Measurements from ENCODE around the gene SPEG.

SPEG gene

DNA sequence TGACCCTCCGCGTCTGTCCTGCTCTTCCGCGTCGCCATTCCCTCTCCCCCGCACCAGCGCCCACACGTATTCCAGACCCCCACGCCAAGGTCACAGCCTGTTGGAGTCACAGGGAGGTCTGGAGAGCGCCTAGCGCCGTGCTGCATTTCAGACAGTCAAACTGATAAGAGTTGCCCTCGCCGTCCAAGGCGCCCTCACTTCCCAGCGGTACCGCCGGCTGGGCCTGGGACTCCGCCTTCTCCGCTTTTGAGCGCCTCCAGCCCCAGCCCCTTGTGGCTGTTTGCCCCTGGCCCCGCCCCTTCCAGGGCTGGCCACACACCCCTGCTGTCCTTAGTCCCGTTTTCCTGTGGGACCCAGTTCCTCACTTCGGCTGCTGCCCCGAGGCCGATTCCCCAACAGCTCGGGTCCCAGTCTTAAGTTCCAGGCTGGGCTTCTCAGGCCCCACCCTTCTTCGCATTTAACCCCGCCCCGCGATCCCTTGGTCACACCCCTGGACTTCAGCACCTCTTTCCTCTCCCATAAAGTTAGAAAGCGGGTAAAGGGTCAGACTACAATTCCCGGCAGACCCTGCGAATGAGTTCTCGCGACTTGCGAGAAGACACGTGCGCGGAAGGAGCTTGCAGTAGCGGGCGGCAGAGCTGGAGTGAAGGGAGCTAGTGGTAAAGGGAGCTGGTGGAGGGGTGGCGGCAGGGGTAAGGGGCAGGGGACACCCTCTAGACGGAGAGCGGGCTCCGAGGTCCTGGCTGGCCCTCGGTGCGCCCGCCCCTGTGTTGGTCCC lies 63.8 kb downstream of the SPEG start, which contains the start of gene GMPPA:
TSS of gene GMPPA (plus strand) at position 612 of the 778 bp plus-strand sequence. CDS start 1,085 bp downstream, outside the sequence.
- peak; percentile 95 for DNase-seq

- DNase-seq, result no peak
Measured at GRCh38 chr2:219499058-219499307, 64.3 kb downstream of the SPEG start.

DNA sequence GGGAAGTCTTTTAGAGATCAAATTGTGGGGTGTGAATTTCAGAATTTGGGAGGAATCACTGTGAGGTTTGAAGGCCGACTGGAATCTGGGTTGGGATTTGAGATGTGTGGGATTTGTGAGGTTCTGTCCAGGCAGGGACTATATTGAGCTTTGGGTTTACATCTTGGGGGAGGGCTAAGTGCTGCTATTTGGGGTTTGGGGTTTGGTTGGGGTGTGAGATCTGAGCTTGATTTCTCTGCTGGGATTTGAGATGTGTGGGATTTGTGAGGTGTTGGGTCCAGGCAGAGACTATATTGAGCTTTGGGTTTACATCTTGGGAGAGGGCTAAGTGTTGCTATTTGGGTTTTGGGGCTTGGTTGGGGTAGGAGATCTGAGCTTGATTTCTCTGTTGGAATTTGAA lies 64.9 kb downstream of the SPEG start:
- no peak for DNase-seq

DNA sequence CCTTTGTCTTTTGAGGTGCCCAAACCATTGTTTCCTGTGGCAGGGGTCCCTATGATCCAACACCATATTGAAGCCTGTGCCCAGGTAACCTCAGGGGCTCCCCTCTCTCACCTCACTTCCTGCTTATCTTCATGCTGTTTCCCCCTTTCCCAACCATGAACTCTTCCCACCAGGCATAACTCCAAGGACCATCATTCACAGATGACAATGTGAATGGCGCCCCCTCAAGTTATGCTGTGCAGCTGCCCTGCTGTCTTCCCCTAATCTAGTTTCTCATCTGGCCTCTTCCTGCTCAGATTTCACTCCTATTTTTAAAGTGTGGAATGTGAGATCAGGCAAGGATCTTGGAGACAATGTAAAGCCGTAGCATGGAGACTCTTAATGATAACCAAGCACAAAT lies 65.5 kb downstream of the SPEG start:
- no peak for DNase-seq

GRCh38 chr2:219501849-219502248 lies 67.2 kb downstream of the SPEG start:
- DNase-seq, result no peak

DNA sequence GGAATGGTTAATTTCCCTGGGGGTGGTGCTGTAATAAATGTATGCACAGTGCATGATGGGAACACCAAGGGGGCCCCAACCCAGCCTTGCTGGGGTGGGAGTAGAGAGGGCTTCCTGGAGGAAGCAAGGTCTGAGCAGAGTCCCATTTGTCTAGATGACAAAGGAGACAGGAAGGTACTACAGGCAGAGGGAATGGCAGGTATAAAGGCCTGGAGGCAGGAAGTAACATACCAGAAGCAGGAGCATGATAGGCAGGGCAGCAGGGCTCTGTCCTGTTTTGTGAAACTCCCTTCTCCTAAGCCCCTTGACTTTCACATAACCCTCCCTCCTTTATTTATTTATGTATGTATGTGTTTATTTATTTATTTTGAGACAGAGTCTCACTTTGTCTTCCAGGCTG lies 68.0 kb downstream of the SPEG start:
- DNase-seq, result no peak

DNA sequence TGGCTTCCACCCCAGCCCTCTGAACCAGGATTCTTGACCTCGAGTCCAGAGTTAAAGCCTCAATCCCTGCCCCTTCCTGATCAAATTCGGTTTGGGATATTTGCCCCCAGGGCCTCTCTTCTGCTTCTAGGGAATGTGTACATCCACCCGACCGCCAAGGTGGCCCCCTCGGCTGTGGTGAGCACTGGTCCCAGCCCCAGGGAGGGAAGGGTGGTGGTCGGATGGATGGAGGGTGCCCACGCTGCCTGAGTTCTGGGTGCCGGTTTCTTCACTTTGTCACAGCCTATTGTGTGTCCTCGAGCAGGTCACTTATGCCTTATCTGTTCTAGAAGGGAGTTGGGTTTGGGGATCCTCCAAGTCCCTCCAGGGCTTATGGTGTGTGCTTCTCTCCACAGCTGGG lies 70.9 kb downstream of the SPEG start:
- DNase-seq, result no peak

- no peak for DNase-seq
Measured at GRCh38 chr2:219506153-219506801, 71.6 kb downstream of the SPEG start.

GRCh38 chr2:219506802-219507526 lies 72.3 kb downstream of the SPEG start:
- DNase-seq, result no peak

GRCh38 chr2:219507581-219508443 lies 73.2 kb downstream of the SPEG start:
- DNase-seq, result no peak

DNA sequence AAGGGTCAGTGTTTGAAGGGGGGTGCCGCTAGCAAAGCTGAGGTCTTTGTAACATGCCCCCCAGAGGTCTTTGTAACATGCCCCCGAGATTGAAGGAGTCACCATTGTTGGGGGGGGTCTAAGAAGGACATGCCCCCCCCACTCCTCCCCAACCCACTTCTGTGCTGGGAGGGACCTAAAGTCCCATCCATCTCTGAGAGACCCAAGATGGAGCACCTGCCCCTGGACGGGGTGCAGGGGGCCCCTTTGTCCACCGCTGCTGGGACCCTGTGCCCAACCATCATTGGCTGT lies 73.7 kb downstream of the SPEG start:
- no peak for DNase-seq

GRCh38 chr2:219508971-219509779 lies 74.5 kb downstream of the SPEG start:
- DNase-seq, result no peak

GRCh38 chr2:219509780-219510511 lies 75.3 kb downstream of the SPEG start:
- DNase-seq, result peak; percentile 12

- no peak for DNase-seq
Measured at GRCh38 chr2:219510512-219511135, 76.0 kb downstream of the SPEG start.

DNA sequence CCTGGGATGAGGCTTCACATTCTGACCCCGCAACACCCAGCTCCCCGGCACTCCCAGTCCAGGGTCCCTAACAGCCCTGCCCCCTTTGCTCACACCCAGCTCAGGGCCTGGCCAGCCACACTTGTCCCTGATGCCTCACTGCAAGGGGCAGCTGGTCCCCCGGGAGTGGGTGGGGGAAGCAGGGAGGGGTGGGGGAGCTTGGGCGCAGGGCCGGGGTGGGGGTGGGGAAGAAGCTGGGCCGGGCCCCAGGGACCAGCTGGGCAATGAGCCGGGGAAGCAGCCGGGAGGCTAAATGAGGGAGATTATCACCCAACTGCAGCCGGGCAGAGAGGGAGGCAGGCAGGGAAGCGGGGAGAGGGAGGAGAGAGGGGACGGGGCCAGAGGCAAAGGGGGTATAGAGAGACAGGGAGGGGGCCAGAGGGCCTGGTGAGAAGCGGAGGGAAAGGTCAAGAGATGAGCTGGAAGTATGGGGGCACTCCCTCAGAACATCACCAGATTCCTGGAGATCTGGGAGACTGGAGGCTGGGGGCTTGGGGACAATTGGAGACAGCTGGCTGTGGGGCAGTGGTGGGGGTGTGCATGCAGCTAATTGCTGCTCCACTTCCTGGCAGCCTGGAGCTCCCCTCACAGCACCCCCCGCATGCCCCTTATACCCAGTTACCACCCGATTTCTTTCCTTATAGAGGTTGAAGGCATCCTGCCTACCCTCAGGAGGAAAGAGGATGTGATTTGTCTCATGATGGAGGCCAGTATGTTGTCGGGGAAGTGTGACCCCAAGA lies 77.1 kb downstream of the SPEG start:
- no peak for DNase-seq

- no peak for DNase-seq
Measured at GRCh38 chr2:219512524-219513216, 78.0 kb downstream of the SPEG start.

GRCh38 chr2:219513787-219514186 lies 79.1 kb downstream of the SPEG start:
- no peak for DNase-seq

DNA sequence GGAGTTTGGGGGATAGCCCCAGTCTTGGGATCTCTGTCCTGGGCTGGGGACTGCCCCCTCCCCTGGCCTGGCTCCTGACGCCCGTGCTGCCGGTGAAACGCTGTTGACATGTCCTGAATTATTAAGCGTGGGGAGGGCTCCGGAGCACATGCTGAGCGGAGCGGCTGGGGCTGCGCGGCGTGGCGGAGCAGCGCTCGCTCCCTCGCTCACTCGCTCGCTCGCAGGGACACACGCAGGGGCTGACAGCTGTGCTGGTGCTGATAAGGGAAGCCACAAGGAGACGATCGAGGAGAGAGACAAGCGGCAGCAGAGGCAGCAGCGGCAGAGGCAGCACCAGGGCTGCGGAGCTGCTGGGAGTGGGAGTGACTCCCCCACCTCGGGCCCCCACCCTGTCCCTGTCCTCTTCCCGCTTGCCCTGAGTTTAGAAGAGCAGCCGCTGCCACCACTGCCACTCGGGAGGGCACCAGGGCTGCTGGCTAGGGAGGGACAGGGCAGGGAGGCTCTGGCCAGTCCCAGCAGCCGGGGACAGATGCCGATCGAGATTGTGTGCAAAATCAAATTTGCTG lies 79.6 kb downstream of the SPEG start, which contains the start of gene ASIC4:
TSS of gene ASIC4 (plus strand) at position 287 of the 566 bp plus-strand sequence. CDS start at position 530, 243 bp downstream.
- no peak for DNase-seq

- DNase-seq, result no peak
Measured at GRCh38 chr2:219514836-219515235, 80.2 kb downstream of the SPEG start.
